Measurements from ENCODE around the gene MSRB3. TPM values are rescaled to one million over a fixed set of nuclear protein-coding genes. Genes with fewer than 3 reads are reported as not detected.
"Not testable (repeated sequence)": the region's sequence is repeated elsewhere in the genome, so short reads cannot be mapped to it uniquely, and the experiment has no call there.

MSRB3 gene
- total RNA-seq, 1 donor from 2014 or later: 52.5 TPM

DNA sequence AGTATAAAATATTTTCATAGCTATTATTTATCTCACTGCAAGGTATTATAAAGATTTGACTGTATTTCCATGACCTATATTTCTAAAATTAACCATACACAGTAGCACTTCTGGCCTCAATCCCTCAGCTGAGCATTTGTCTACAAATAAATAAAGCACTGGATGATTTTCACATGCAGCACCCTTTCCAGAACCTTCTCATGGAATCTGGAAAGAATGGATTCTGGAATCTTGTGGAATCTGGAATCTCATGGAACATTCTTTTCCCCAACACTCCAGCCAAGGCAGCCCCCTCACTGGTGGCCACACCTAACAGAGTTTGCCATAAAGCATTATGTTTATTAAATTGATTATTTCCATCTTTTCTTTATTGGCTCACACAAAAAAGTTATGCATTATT lies 199.2 kb downstream of the MSRB3 start:
- DNase-seq (ENCODE audit: extremely low spot score in 2 of 2): no peak
- H3K27ac ChIP-seq: no peak overlapping the region
- intact Hi-C loops (cut with DNase I): no loop called here
- no peaks in the 10 kb centered on the region for H3K27me3 ChIP-seq
- H3K4me1 ChIP-seq: no peaks in the 10 kb centered on the region
- TF ChIP-seq, protein P1, sequence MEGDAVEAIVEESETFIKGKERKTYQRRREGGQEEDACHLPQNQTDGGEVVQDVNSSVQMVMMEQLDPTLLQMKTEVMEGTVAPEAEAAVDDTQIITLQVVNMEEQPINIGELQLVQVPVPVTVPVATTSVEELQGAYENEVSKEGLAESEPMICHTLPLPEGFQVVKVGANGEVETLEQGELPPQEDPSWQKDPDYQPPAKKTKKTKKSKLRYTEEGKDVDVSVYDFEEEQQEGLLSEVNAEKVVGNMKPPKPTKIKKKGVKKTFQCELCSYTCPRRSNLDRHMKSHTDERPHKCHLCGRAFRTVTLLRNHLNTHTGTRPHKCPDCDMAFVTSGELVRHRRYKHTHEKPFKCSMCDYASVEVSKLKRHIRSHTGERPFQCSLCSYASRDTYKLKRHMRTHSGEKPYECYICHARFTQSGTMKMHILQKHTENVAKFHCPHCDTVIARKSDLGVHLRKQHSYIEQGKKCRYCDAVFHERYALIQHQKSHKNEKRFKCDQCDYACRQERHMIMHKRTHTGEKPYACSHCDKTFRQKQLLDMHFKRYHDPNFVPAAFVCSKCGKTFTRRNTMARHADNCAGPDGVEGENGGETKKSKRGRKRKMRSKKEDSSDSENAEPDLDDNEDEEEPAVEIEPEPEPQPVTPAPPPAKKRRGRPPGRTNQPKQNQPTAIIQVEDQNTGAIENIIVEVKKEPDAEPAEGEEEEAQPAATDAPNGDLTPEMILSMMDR (IDR thresholded peaks at IDR 0.05): no peak
- TF ChIP-seq POLR2A (IDR thresholded peaks at IDR 0.05) (no peak), POLR2AphosphoS5 (IDR thresholded peaks at IDR 0.05; ENCODE audit: insufficient read depth in 1 of 2, low read depth in 1 of 2) (no peak)
- no peak overlapping the region for H3K4me3 ChIP-seq
- H3K36me3 ChIP-seq: no peaks in the 10 kb centered on the region
- H3K9me3 ChIP-seq: no peaks in the 10 kb centered on the region

DNA sequence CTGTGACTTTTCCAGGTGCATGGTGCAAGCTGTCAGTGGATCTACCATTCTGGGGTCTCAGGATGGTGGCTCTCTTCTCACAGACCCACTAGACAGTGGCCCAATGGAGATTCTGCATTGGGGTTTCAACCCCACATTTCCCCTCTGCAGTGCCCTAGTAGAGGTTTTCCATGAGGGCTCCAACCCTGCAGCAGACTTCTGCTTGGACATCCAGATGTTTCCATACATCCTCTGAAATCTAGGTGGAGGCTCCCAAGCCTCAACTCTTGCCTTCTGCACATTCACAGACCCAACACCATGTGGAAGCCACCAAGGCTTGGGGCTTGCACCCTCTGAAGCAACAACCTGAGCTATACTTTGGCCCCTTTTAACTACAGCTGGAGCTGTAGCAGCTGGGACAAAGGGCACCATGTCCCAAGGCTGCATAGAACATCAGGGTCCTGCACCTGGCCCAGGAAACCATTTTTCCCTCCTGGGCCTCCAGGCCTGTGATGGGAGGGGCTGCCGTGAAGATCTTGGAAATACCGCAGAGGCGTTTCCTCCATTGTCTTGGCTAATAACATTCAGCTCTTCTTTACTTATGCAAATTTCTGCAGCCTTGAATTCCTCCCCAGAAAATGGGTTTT lies 205.5 kb downstream of the MSRB3 start:
- H3K36me3 ChIP-seq; H3K4me1 ChIP-seq; H3K27ac ChIP-seq; H3K27me3 ChIP-seq; H3K4me3 ChIP-seq; intact Hi-C loops (cut with DNase I); DNase-seq (ENCODE audit: extremely low spot score in 2 of 2); H3K9me3 ChIP-seq: not testable (repeated sequence)

DNA sequence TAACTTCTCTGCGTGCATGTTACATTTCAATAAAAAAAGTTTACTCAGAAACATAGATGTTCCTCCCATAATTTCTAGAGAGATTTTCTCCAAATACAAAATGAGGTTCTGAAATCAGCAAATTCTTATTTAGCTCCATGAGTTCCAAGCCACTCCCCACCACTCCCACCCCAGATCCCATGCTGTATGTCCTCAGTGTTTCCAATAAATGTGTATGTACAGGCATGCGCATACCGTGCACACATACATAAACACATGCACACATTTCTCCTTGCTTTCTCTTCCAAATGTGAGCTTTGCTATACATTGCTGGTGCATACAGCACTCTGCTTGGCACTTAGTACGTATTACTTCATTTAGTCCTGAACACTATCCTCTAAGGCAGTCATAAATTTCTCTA lies 209.7 kb downstream of the MSRB3 start:
- intact Hi-C loops (cut with DNase I): no loop called here
- no peak for DNase-seq (ENCODE audit: extremely low spot score in 2 of 2)
- no peaks in the 10 kb centered on the region for H3K36me3 ChIP-seq
- H3K9me3 ChIP-seq: peaks cover 8% of the 10 kb centered on the region
- H3K27ac ChIP-seq: no peak overlapping the region
- H3K4me1 ChIP-seq: no peaks in the 10 kb centered on the region
- no peaks in the 10 kb centered on the region for H3K27me3 ChIP-seq
- TF ChIP-seq POLR2A (IDR thresholded peaks at IDR 0.05) (no peak), POLR2AphosphoS5 (IDR thresholded peaks at IDR 0.05; ENCODE audit: insufficient read depth in 1 of 2, low read depth in 1 of 2) (no peak)
- TF ChIP-seq, protein P1 (IDR thresholded peaks at IDR 0.05): no peak
- H3K4me3 ChIP-seq: no peak overlapping the region

DNA sequence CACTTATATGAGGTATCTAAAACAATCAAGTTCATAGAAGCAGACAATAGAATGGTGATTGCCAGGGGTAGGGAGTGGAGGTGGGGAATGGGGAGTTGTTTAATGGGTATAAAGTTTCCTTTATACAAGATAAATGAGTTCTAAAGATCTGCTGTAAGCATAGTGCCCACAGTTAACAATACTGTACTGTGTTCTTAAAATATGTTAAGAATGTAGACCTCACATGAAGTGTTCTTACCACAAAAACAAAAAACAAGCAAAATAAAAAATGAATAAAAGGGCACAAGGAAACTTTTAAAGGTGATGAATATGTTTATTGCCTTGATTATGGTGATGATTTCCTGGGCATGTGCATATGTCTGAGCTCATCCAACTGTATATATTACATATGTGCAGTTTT lies 211.8 kb downstream of the MSRB3 start:
- intact Hi-C loops (cut with DNase I): no loop called here
- no peak for TF ChIP-seq POLR2A (IDR thresholded peaks at IDR 0.05)
- Histone ChIP-seq H3K27ac (no peak overlapping the region), H3K4me3 (no peak overlapping the region), H3K27me3 (no peaks in the 10 kb centered on the region), H3K4me1 (no peaks in the 10 kb centered on the region), H3K9me3 (no peaks in the 10 kb centered on the region), H3K36me3 (no peaks in the 10 kb centered on the region)
- no peak for DNase-seq (ENCODE audit: extremely low spot score in 2 of 2)

DNA sequence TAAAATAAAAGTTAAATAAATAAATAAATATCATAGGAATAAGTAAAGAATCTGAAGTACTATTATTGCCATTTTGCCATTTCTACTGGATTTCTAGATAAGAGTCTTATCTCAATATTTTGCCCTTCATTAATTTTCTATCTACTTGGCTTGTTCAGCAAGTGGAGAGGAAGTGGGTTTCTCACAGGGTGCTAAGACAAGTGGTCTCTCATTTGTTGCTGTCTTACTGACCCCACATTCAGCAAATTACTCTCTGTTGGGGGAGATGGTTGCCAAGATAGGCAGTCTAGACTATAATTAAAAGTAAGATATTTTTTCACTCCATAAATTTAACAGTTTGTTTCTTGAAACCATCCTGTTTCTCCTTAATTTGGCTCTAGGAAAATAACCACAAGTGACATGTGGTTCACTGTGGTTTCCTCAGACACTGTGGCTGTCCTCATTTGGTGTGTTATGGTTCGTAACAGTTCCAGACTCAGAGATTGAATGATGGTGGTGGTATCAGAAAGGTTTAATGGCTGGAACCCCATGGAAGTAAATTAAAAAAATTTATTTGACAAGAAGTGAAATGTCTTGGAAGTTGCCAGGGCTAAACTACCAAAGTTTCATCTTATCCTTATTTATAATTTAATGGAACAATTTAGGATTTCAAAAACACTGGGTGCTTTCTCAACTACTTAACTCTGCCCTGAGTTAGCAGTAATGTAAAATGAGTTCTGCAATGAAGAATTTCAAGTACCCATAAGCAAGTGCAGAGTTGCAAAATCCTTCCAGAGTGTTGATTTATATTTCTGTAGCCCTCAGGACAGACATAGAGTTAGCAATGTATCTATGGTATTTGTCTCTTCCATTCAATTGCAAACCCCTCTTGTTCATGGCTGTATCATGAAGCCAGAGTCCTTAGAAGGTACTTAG lies 214.8 kb downstream of the MSRB3 start:
- H3K4me3 ChIP-seq: no peak overlapping the region
- intact Hi-C loops (cut with DNase I): no loop called here
- H3K4me1 ChIP-seq: no peaks in the 10 kb centered on the region
- H3K9me3 ChIP-seq: no peaks in the 10 kb centered on the region
- TF ChIP-seq, protein P1 (IDR thresholded peaks at IDR 0.05): no peak
- TF ChIP-seq POLR2AphosphoS5 (IDR thresholded peaks at IDR 0.05; ENCODE audit: insufficient read depth in 1 of 2, low read depth in 1 of 2): no peak
- no peak for TF ChIP-seq POLR2A (IDR thresholded peaks at IDR 0.05)
- H3K27ac ChIP-seq: no peak overlapping the region
- H3K36me3 ChIP-seq: no peaks in the 10 kb centered on the region
- no peak for DNase-seq (ENCODE audit: extremely low spot score in 2 of 2)
- no peaks in the 10 kb centered on the region for H3K27me3 ChIP-seq

DNA sequence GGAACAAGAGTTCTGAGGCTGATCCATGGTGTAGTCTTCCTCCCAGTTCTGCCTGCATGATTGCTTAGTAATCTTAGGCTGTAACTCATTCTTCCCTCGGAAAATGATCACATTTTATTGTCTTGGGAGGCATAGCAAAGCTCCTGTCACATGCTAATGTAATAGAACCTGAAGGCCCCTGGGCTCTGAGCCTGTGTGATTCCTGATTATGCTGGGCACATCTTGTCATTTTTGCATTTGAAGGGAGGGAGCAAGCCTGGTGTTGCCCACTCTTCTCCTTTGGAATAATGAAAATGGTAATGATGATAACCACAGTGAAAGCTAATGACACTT lies 215.4 kb downstream of the MSRB3 start:
- H3K27ac ChIP-seq: no peak overlapping the region
- no peaks in the 10 kb centered on the region for H3K27me3 ChIP-seq
- H3K36me3 ChIP-seq: no peaks in the 10 kb centered on the region
- TF ChIP-seq POLR2A (IDR thresholded peaks at IDR 0.05) (no peak), POLR2AphosphoS5 (IDR thresholded peaks at IDR 0.05; ENCODE audit: insufficient read depth in 1 of 2, low read depth in 1 of 2) (no peak)
- TF ChIP-seq, protein P1 (IDR thresholded peaks at IDR 0.05): no peak
- no peak for DNase-seq (ENCODE audit: extremely low spot score in 2 of 2)
- no peaks in the 10 kb centered on the region for H3K9me3 ChIP-seq
- intact Hi-C loops (cut with DNase I): no loop called here
- H3K4me1 ChIP-seq: no peaks in the 10 kb centered on the region
- no peak overlapping the region for H3K4me3 ChIP-seq
